HG03039 (cell line): Measurements from ENCODE around the gene WASF1.
"Not testable (repeated sequence)": the region's sequence is repeated elsewhere in the genome, so short reads cannot be mapped to it uniquely, and the experiment has no call there.

ENCODE experiments used
- ATAC-seq: cut with Tn5 transposase; IDR thresholded peaks from one replicate; pipeline ENCODE4 v1.9.1; 2021; ENCODE audit warnings: mild to moderate bottlenecking, moderate library complexity; ENCODE audit not compliant: unreplicated experiment

Gene WASF1

DNA sequence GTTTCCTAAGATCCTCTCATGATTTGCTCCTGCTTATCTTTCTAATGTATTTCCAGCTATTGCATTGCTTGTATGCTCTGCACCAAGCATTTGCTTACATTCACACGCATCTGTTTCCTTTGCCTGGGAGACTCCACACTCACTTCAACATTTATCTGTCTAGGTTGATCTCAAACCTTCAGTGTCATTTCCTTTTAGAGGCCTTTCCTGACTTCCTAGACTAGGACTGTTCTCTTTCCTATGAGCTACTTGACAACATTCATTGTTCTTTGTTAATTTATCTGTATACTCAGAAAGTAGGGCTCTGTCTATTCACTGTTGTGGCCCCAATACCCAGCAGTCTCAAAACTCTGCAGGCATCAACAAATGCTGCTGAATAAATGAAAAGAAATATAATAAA is 84.4 kb downstream of the WASF1 start:
- no peak for ATAC-seq

DNA sequence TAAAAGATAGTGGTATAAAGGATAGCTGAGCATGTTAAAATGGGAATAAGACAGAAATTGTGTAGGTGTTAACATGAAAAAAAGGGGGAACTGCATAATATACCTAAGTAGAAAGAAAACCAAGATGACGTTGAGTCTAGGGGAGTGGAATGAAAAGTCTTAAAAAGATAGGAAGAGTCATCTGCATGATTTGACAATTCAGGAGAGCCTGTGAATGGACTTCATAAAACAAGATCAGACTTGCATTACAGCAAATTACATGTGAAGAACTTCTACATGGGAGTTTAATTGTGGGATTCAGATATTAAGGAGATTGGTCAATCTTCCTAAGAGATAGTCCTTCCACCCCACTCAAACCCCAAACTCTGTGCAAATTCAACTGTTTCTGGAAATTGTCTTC is 85.5 kb downstream of the WASF1 start:
- no peak for ATAC-seq

DNA sequence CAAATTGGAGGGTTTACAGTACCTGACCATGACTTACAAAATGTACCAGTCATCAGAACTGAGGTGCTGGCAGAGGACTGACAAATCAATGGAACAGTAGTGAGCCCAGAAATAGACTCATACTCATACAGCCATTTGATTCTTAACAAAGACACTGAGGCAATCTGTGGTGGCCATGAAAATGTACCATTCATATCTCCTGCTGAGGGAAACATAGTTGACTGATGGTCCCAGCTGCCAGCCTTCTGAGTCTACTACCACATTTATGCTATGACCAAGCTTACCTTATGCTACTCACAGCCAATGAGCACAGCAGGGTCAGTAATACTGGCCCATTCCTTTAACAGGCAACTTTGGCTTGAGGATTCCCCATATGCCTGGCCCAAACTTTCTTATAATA is 88.6 kb downstream of the WASF1 start:
- ATAC-seq = no peak

DNA sequence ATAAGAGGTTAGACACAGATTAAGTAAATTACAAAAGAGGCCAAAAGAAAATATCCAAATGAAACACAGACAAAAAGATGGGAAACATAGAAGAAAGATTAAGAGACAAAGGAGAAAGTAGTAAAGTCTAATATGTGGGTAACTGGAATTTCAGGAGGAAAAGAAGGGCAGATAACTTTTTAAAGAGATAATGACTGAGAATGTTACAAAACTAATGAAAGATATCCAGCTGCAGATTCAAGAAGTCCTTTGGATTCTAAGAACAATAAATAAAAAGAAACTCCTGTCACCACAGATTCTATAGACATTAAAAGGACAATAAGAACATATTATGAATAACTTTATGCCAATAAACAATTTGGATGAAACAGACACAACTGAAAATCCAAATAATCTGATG is 90.1 kb downstream of the WASF1 start:
- no peak for ATAC-seq

DNA sequence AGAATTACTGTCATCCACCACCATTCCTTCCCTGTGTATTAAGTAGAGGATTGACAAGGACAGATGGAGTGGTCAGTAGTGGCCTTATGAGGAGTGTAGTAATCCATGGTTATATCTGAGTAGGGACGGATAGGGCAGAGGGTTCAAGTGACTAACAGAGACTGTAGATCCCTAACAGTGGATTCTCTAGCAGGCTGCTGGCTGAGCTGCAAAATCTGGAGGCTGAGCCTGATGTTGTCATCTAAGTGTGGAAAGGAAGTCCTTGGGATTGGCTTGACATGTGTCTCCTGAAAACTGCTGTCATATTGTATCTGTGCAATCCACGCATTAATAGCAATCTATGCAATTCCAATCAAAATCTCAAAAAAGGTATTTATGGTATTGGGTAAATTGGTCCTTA is 94.2 kb downstream of the WASF1 start:
- ATAC-seq = no peak

DNA sequence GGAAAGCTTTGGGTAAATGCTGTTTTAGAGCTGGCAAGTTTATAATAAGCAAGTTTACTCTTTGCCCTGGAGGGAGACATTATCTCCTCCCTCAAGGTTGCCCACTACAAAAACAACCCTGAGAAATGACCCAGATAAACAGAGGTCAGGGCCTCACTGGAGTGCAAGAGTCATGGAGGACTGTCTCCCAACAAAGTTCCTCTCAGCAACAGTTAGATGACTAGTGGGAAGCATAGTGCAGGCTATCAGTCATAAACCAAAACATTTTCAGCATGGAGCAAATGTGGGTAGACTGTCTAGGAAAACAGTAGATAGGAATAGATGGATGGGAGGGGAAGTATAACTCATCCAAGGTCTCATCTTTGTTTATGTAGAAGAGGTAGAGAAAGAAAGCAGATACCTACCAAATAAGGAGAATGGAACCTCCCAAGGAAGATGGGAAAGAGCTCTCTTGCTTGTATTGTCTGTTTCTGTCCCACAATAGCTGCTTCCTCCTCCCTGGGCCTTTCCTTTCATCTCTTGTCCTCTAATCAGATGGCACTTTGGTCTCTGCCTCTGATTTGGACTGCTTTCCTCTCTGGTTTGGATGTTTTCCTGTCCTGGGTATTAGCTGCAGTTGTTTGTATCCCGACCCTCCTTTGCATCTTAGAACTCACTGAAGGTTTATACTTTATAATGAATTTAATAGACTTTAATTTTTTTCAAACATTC is 95.4 kb downstream of the WASF1 start:
- no peak for ATAC-seq

DNA sequence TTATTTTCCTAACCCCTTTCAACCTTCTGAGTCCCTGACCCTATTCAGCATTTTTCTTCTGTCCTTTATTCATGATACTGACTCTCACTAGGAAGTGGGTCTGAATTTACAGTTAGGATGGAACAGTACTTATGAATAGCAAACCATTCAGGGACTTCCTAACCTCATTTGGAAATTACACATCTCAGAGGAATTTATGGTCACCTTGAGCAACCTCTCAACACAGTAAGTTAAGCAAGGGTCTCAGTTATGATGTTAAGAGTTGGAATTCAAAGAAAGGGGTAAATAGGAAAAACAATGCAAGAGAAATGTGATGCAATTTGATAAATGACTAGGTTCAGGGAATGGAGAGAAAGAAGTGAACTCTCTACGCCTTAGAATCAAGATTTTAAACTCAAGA is 104.1 kb downstream of the WASF1 start:
- ATAC-seq = no peak

DNA sequence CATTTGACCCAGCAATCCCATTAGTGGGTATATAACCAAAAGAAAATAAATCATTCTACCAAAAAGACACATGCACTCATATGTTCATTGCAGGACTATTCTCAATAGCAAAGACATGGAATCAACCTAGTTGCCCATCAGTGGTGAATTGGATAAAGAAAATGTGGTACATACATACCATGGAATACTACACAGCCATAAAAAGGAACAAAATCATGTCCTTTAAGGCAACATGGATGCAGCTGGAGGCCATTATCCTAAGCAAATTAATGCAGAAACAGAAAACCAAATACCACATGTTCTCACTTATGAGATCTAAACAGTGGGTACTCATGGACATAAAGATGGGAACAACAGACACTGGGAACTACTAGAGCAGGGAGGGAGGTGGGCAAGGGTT is 106.0 kb downstream of the WASF1 start:
- not testable (repeated sequence) for ATAC-seq

DNA sequence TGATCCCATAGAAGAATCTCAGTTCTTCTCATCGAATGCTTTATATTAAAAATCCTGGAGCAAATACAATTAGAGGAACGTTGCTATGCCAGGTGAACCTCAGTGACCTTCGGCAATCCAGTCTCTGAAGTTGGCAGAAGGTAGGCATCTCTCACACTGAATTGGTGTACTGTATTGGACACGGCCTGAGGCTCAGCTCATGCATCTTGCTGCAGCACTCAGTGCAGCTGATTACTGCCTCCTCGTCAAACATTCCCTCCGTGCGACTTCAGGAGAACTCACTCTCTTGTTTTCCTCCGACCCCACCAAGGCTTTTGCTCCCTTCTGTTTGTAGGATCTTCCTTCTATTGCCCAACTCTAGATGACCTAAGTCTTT is 110.9 kb downstream of the WASF1 start:
- ATAC-seq = no peak

DNA sequence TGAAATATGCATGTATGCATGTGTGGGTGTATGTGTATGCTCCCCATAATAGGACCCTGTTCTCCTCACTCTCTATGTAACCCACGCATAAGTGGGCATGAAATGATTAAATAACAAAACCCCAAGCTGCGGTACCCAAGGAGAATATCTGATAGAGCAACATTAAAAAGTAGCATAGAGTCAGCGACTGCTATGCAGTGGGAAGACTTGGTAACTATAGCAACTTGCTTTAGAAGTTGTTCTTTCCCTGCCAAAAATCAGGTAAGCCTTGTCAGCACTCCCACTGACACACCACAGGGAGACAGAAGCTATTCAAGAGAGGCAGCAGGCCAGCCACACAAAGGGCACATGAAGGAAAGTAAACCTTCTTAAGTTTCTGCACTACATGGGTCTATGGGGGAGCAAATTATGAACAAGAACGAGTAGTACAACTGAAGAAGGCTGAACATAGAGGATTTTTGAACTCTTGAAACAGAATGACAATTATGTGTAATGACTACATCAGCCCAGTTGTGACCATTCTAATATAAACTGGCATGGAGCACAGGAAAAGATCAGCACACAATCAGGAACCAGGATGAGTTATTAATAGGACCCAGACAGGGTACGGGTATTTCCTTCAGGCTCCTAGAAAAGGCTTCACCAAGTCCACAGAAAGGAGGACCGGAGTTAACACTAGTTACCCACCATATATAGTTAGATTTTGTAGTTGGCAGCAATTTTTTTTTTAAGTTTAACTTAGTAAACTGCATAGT is 111.5 kb downstream of the WASF1 start:
- ATAC-seq = no peak

DNA sequence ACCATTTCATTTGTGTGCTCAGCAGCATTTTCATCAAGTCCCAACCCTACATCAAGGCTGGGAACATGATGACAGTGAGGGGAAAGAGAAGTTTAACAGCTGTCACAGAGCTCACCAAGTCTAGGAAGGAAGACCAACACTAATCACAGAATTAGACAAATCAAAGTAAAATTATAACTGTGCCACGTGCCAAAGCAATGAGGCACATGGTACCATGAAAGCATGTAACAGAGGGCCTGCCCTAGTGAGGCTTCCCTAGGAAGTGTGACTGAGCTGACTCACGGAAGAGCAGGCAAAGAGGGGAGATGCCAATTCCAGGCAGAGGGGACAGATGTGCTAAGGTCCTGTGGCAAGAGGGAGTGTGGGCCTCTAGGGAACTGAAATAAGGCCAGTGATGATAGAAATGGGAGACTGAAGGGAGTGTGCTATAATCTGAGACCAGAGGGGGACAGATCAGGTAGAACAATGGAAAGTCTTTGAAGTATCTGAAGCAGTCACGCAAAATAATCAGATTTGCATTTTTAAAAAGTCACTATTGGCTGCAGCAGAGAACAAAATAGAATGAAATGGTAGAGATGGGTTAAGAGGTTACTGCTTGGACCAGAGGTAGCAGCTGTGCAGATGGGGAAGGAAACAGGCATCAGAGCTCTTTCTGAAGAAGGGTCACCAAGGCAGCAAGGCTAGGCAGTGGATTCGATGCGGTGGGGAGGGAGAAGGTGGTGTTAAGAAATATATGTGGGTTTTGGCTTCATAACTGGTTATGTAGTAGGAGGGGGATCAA is 114.5 kb downstream of the WASF1 start:
- no peak for ATAC-seq

DNA sequence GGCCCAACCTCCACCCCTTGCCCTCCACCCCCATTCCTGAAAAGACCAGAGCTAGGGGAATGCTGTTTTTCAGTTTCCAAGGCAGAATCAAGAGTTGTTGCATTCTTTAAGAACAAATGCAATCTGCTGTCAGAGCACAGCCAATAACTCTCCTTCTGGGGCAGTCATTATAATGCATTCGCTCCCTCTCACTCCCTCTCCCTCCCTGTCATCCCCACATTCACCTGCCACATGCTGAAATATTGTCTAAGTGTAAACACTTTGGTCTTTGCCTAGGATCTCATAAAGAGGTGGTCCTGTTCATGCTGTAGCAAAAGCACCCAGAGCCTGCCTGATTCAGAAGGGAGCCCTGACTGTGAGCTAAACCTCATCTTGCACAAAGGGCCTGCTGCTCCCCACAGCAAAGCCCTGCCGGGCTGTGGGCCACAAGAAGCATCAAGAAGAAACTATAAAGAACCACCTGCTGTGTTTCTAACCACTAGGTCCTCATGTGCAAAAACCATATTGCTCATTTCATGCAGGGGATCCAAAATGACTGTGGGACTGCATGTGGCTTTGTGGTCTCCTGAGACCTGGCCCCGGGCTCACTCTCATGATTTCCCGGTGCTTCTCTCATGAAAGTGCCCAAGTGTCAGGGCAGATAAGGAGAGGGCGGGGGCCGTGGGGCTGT is 115.7 kb downstream of the WASF1 start:
- no peak for ATAC-seq

DNA sequence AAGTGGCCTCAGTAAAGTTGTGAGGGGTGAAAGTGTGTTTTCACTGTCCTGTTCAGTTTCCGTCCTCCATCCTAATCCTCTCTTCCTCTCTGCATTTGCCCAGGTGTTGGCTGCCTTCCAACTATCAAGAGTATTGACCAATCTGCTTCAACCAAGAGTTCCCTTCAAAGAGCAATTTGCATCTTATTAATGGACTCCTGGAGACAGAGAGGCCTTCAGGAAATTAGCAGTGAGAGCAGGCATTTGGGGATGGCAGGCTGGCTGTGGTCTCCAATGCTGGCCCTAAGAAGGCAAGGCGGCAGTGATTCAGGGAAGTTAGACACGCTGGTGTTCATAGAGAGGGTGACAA is 124.1 kb downstream of the WASF1 start:
- no peak for ATAC-seq

DNA sequence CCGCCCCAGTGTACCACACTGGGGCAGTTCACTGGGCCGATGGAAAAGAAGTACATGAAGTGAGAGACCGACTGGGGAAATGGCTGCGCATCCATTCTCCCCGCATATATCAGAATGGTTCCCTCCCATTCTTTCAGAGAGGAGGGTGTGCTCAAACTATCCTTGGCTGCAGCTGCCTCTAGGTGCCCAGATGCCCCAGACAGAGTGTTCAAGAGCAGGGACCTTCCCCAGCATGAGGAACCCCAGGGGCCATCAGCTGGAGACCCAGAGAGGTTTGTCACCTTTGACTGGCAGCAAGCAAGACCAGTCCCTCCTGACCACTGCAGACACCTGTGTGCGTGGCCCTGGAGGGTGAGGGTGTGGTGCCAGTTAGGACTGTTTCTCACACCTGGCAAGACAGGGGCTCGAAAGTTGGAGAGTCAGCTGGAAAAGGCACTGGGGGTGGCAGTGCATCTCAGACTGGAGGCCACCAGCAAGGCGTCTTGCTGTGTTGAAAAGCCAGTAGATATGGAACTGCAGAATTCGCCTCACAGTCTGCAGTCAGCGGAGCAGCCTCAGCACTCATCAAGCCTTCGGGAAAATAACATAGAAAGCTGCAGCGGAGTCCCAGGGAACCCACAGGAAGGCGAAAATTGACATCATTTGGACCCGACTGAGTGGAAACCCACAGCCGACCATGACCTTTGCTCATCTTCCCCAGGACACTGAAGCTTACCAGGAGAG is 124.6 kb downstream of the WASF1 start:
- no peak for ATAC-seq

DNA sequence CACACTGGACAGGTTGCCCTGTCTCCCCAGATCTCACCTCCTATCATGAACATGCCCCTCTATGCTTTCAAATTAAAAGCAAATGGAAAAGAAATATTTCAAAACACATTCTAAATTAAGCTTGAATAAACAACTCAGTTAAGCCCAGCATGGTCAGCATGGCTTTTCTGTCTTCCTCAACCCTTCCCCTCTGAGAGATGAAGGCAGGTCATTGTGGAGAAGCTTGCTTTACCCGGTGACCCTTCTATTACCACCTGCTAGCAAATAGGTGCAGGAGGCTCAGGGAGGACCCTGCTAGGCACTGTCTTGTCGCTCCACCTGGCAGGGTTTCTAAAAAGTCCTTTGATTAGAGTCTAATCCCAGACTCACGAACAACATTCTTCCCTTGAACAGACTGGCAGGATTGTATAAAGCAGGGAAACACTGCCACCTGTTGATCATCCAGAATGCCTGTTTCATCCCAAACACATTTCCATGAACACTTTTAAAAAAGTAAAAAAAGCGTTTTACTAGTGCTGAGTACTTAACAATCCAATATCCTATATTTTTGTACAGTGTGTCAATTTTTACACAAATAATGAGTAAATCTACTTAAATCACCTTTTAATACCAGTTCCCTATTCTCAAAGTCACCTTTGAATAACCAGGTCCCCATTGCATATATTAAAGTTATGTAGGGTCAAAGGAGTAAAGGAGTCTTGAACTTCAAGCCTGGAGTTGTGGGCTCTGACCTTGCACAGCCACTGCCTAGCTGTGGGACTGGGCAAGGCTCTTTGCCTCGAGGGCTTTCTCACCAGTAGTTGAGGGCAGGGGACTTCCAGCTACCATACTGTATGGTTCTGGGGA is 125.9 kb downstream of the WASF1 start:
- no peak for ATAC-seq

DNA sequence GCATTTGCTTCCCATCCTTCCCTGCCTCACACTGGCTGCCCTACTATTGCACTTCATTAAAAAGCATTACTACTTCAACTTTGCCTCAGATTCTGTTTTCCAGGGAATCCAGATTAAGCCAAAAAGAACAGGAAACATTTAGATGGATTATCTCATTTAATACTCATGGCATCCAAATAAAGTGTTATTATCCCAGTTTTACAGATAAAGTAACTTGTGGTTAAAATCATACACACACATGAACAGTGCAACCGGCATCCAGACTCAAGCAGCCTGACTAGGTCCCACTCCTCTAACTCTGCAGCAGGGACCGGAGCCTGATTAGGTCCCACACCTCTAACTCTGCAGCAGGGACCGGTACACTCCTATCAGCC is 129.0 kb downstream of the WASF1 start:
- ATAC-seq = no peak
